HEK293 (cell line): Measurements from ENCODE around the gene JPH2.

Experiments used
- CTCF ChIA-PET: fragments of 350-600 bp; formaldehyde crosslinking; extraction: SDS; loops from one replicate; lab custom pipeline; 2021; ENCODE audit warnings: antibody characterized with exemption; lab: Yijun Ruan, JAX
- POLR2A ChIA-PET: fragments of 300-600 bp; formaldehyde crosslinking; extraction: SDS; loops from one replicate; lab custom pipeline; 2020; ENCODE audit warnings: antibody characterized with exemption, inconsistent platforms; lab: Yijun Ruan, JAX
- H3K27ac ChIP-seq: fragments of 200-500 bp; sonication (Bioruptor generic); 2 replicates; pipeline ENCODE4 v1.5.1; 2014; ENCODE audit warnings: low read depth, low read length, control low read depth, inconsistent platforms; ENCODE audit errors: extremely low read depth
- H3K36me3 ChIP-seq, 2 experiments: fragments of 200-500 bp in 1 of 2; sonication (Bioruptor generic) in 1 of 2; 1 replicate in 1 of 2; 2 replicates in 1 of 2; pipeline ENCODE4 v1.5.1; 2014 to 2017; ENCODE audit warnings: inconsistent platforms in 2 of 2, low read length in 2 of 2; ENCODE audit not compliant: control insufficient read depth in 2 of 2, insufficient read depth in 1 of 2
- H3K4me1 ChIP-seq: fragments of 200-500 bp; sonication (Bioruptor generic); 2 replicates; pipeline ENCODE4 v1.5.1; 2014; ENCODE audit warnings: mild to moderate bottlenecking, low read length, inconsistent platforms; ENCODE audit not compliant: control insufficient read depth, insufficient read depth
- H3K4me3 ChIP-seq: 2 replicates; pipeline ENCODE4 v1.5.1; 2011; ENCODE audit warnings: low read depth, mild to moderate bottlenecking, control low read depth, low read length, moderate library complexity
- H3K9me3 ChIP-seq: fragments of 200-500 bp; sonication (Bioruptor generic); 2 replicates; pipeline ENCODE4 v1.5.1; 2014; ENCODE audit warnings: low read depth, low read length, inconsistent platforms; ENCODE audit not compliant: control insufficient read depth, insufficient read depth
- BCL11A ChIP-seq: fragments of 450-650 bp; formaldehyde crosslinking; IDR thresholded peaks from 2 replicates; pipeline ENCODE4 v1.5.1; 2016; ENCODE audit warnings: low read depth, missing biosample characterization, missing genetic modification characterization
- FEZF1 ChIP-seq: fragments of 450-650 bp; formaldehyde crosslinking; IDR thresholded peaks from 2 replicates; pipeline ENCODE4 v1.5.1; 2016; ENCODE audit warnings: missing biosample characterization, missing genetic modification characterization
- KLF8 ChIP-seq: fragments of 450-650 bp; formaldehyde crosslinking; IDR thresholded peaks from 2 replicates; pipeline ENCODE4 v1.5.1; 2016; ENCODE audit warnings: missing biosample characterization, missing genetic modification characterization
- MZF1 ChIP-seq: fragments of 450-650 bp; formaldehyde crosslinking; IDR thresholded peaks from 2 replicates; pipeline ENCODE4 v1.5.1; 2017; ENCODE audit warnings: missing biosample characterization, missing genetic modification characterization, borderline replicate concordance
- PRDM1 ChIP-seq: fragments of 450-650 bp; formaldehyde crosslinking; IDR thresholded peaks from 2 replicates; pipeline ENCODE4; 2016; ENCODE audit warnings: missing biosample characterization, missing genetic modification characterization
- SCRT2 ChIP-seq: fragments of 450-650 bp; formaldehyde crosslinking; IDR thresholded peaks from 2 replicates; pipeline ENCODE4 v1.5.1; 2016; ENCODE audit warnings: missing biosample characterization, missing genetic modification characterization
- ZNF112 ChIP-seq: fragments of 450-650 bp; formaldehyde crosslinking; IDR thresholded peaks from 2 replicates; pipeline ENCODE4 v1.5.0; 2017; ENCODE audit warnings: missing biosample characterization, missing genetic modification characterization
- ZNF146 ChIP-seq: fragments of 450-650 bp; formaldehyde crosslinking; IDR thresholded peaks from 2 replicates; pipeline ENCODE4 v1.5.1; 2016; ENCODE audit warnings: missing biosample characterization, missing genetic modification characterization
- ZNF174 ChIP-seq: fragments of 450-650 bp; formaldehyde crosslinking; IDR thresholded peaks from 2 replicates; pipeline ENCODE4 v1.5.0; 2017; ENCODE audit warnings: missing biosample characterization, mild to moderate bottlenecking, missing genetic modification characterization
- ZNF19 ChIP-seq: fragments of 450-650 bp; formaldehyde crosslinking; IDR thresholded peaks from 2 replicates; pipeline ENCODE4; 2016; ENCODE audit warnings: missing biosample characterization, missing genetic modification characterization, low read depth
- ZNF221 ChIP-seq: fragments of 450-650 bp; formaldehyde crosslinking; IDR thresholded peaks from 2 replicates; pipeline ENCODE4 v1.5.1; 2017; ENCODE audit warnings: missing biosample characterization, missing genetic modification characterization, borderline replicate concordance
- ZNF248 ChIP-seq: fragments of 450-650 bp; formaldehyde crosslinking; IDR thresholded peaks from 2 replicates; pipeline ENCODE4 v1.5.1; 2017; ENCODE audit warnings: missing biosample characterization, missing genetic modification characterization
- ZNF335 ChIP-seq: fragments of 450-650 bp; formaldehyde crosslinking; conservative IDR thresholded peaks from 2 replicates; pipeline ENCODE4 v1.5.1; 2016; ENCODE audit warnings: missing biosample characterization, missing genetic modification characterization
- ZNF341 ChIP-seq: fragments of 450-650 bp; formaldehyde crosslinking; IDR thresholded peaks from 2 replicates; pipeline ENCODE4; 2016; ENCODE audit warnings: low read depth, missing biosample characterization, missing genetic modification characterization
- ZNF521 ChIP-seq: fragments of 450-650 bp; formaldehyde crosslinking; IDR thresholded peaks from 2 replicates; pipeline ENCODE4 v1.5.1; 2017; ENCODE audit warnings: missing biosample characterization, mild to moderate bottlenecking, missing genetic modification characterization
- ZNF623 ChIP-seq: fragments of 450-650 bp; formaldehyde crosslinking; IDR thresholded peaks from 2 replicates; pipeline ENCODE4 v1.5.1; 2016; ENCODE audit warnings: missing biosample characterization, missing genetic modification characterization
- ZNF777 ChIP-seq: fragments of 450-650 bp; formaldehyde crosslinking; IDR thresholded peaks from 2 replicates; pipeline ENCODE4 v1.5.1; 2017; ENCODE audit warnings: missing biosample characterization, missing genetic modification characterization, borderline replicate concordance
- TF ChIP-seq, protein P1 (sequence below): fragments of 450-650 bp; formaldehyde crosslinking; IDR thresholded peaks from 2 replicates; pipeline ENCODE4 v1.5.1; 2016; ENCODE audit warnings: missing biosample characterization, missing genetic modification characterization
- TF ChIP-seq, protein P2 (sequence below): fragments of 450-650 bp; formaldehyde crosslinking; IDR thresholded peaks from 2 replicates; pipeline ENCODE4 v1.5.1; 2016; ENCODE audit warnings: missing biosample characterization, missing genetic modification characterization
- TF ChIP-seq, protein P3 (sequence below): fragments of 450-650 bp; formaldehyde crosslinking; IDR thresholded peaks from 2 replicates; pipeline ENCODE4 v1.5.1; 2017; ENCODE audit warnings: missing biosample characterization, missing genetic modification characterization

JPH2 gene

DNA sequence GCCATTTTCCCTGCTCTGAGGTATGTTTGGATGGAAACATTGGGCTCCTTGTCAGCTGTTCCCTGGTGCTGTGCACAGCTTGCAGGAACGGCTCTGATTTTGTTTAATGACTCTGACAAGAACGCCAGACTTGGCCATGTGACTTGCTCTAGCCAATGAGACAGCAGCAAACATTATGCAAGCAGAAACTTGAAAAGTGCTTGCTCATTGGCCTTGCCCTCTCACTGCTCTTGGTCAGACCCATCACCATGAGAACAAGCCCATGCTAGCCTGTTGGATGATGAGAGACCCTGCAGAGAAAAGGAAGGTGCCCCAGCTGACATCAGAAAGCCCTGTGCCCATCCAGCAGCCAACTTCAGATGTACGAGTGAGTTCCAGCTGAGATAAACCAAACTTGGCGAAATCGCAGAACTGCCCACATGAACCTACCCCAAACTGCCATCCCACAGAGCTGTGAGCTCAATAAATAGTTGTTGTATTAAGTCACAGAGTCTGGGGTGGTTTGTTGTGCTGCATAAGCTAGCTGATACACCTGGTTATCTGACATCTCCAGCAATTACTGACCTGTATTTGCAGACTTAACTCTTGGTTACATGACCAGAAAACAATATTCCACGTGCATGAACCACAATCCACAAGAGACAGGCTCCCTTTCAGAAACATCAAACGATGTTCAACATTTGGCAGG is 96.9 kb downstream of the JPH2 start (continued):
- TF ChIP-seq, protein P1, sequence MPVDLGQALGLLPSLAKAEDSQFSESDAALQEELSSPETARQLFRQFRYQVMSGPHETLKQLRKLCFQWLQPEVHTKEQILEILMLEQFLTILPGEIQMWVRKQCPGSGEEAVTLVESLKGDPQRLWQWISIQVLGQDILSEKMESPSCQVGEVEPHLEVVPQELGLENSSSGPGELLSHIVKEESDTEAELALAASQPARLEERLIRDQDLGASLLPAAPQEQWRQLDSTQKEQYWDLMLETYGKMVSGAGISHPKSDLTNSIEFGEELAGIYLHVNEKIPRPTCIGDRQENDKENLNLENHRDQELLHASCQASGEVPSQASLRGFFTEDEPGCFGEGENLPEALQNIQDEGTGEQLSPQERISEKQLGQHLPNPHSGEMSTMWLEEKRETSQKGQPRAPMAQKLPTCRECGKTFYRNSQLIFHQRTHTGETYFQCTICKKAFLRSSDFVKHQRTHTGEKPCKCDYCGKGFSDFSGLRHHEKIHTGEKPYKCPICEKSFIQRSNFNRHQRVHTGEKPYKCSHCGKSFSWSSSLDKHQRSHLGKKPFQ (tag by site-specific recombination) = no peak
- no peak for TF ChIP-seq PRDM1 (tag by site-specific recombination)
- no peak for TF ChIP-seq ZNF335 (tag by site-specific recombination)
- TF ChIP-seq ZNF341 (tag by site-specific recombination) = peak; percentile 84
- no peak for TF ChIP-seq ZNF146
- TF ChIP-seq, protein P2, sequence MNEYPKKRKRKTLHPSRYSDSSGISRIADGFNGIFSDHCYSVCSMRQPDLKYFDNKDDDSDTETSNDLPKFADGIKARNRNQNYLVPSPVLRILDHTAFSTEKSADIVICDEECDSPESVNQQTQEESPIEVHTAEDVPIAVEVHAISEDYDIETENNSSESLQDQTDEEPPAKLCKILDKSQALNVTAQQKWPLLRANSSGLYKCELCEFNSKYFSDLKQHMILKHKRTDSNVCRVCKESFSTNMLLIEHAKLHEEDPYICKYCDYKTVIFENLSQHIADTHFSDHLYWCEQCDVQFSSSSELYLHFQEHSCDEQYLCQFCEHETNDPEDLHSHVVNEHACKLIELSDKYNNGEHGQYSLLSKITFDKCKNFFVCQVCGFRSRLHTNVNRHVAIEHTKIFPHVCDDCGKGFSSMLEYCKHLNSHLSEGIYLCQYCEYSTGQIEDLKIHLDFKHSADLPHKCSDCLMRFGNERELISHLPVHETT (tag by site-specific recombination) = no peak
- no peak for TF ChIP-seq ZNF221 (tag by site-specific recombination)

DNA sequence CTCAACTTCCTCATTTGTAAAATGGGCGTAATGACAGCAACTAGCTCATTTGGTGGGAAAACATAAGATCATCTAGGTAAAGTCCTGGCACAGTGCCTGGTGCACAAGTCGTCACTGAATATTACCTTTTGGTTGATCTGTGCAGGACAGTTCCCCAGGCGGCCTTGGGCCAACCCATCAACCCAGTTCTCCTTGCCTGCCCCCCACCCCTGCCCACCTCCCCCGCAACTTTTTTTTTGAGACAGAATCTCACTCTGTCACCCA is 99.2 kb downstream of the JPH2 start:
- Histone ChIP-seq H3K9me3 (no peaks in the 10 kb centered on the region), H3K36me3 (no peaks in the 10 kb centered on the region), H3K27ac (no peak overlapping the region), H3K4me1 (no peaks in the 10 kb centered on the region), H3K4me3 (no peak overlapping the region)
- TF ChIP-seq KLF8 = no peak
- no peak for TF ChIP-seq ZNF521 (tag by site-specific recombination)
- no peak for TF ChIP-seq ZNF777 (tag by site-specific recombination)
- TF ChIP-seq ZNF19 (tag by site-specific recombination) = no peak
- no peak for TF ChIP-seq BCL11A
- TF ChIP-seq, protein P3, sequence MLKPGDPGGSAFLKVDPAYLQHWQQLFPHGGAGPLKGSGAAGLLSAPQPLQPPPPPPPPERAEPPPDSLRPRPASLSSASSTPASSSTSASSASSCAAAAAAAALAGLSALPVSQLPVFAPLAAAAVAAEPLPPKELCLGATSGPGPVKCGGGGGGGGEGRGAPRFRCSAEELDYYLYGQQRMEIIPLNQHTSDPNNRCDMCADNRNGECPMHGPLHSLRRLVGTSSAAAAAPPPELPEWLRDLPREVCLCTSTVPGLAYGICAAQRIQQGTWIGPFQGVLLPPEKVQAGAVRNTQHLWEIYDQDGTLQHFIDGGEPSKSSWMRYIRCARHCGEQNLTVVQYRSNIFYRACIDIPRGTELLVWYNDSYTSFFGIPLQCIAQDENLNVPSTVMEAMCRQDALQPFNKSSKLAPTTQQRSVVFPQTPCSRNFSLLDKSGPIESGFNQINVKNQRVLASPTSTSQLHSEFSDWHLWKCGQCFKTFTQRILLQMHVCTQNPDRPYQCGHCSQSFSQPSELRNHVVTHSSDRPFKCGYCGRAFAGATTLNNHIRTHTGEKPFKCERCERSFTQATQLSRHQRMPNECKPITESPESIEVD (tag by site-specific recombination) = no peak
- no peak for TF ChIP-seq ZNF174 (tag by site-specific recombination)
- no peak for TF ChIP-seq SCRT2
- TF ChIP-seq ZNF248 (tag by site-specific recombination) = no peak
- no peak for TF ChIP-seq ZNF623
- TF ChIP-seq ZNF112 (tag by site-specific recombination) = no peak
- CTCF ChIA-PET = interaction anchor here (0.6 kb wide), 1 partner anchor 337 kb away, joined by 3 read pairs; no protein-coding TSS in a partner anchor
- POLR2A ChIA-PET = no interaction called here

DNA sequence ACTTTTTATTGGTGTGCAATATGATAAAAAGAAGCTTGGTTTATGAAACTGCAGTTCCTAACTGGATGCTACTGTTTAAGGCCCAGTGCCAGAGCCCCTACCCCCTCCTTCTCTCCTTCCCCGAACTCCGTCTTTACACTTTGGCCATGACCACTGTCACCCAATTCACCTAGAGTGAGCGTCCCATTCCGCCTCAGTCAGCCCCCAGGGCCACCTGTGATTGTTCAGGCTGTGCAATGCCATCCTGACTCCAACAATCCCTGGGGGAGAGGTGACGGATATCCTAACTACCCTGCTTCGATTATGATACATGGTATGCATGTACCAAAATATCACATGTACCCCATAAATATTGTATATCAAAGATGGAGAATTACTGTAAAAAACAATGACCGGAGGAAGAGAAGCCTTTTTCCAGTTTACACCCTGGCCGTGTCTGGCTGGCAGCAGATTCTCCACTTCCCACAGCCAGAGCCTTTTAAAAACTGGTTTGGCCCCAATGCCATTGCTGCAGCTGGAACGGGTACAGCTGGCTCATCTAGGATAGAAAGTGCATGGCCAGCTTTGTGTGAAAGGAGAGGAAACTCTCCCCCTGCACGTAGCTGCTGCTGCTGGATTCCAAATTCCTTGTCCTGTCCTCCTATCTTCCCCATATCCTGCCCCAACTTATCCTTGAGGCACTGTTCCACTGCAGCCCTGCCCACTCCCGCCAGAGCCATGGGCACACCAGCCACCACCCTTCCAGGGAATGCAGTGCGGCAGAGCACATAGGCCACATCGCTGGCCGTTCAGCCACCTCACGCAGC is 99.7 kb downstream of the JPH2 start:
- ChIA-PET CTCF (interaction anchor here (0.5 to 1.3 kb wide), 4 partner anchors 335 to 396 kb away, joined by 3 to 4 read pairs (median 3); no protein-coding TSS in a partner anchor), POLR2A (no interaction called here)
- no peaks in the 10 kb centered on the region for H3K4me1 ChIP-seq
- no peaks in the 10 kb centered on the region for H3K9me3 ChIP-seq
- H3K36me3 ChIP-seq = no peaks in the 10 kb centered on the region
- TF ChIP-seq FEZF1 (no peak), MZF1 (no peak)
- H3K27ac ChIP-seq = no peak overlapping the region
- H3K4me3 ChIP-seq = no peak overlapping the region
